Activated CD4-positive, alpha-beta T cell treated with anti-CD3 and anti-CD28 coated beads, Interleukin-2, amount 50 U/mL, for 24 hours (primary cell): ENCODE measurements around the gene YPEL1.
"Not testable (repeated sequence)": the region's sequence is repeated elsewhere in the genome, so short reads cannot be mapped to it uniquely, and the experiment has no call there.

Experiments used
- DNase-seq, 2 donors: peaks; one replicate each; pipeline ENCODE4 v3.0.0-alpha.2; 2020; ENCODE audit warnings: low read depth in 1 of 2, low spot score in 1 of 2

Gene YPEL1

GRCh38 chr22:21700822-21701221 is 34.8 kb downstream of the YPEL1 start:
- no peak for DNase-seq

- DNase-seq, result no peak
Observed at GRCh38 chr22:21699643-21700042, 36.0 kb downstream of the YPEL1 start.

- DNase-seq, result no peak
Observed at GRCh38 chr22:21698430-21699329, 36.9 kb downstream of the YPEL1 start.

GRCh38 chr22:21697880-21698279 is 37.7 kb downstream of the YPEL1 start:
- DNase-seq, result no peak

GRCh38 chr22:21697021-21697771 is 38.4 kb downstream of the YPEL1 start:
- no peak for DNase-seq

- DNase-seq, result no peak
Observed at GRCh38 chr22:21696115-21696514, 39.5 kb downstream of the YPEL1 start.

GRCh38 chr22:21695430-21696085 is 40.0 kb downstream of the YPEL1 start:
- no peak for DNase-seq

GRCh38 chr22:21694795-21695429 is 40.7 kb downstream of the YPEL1 start:
- DNase-seq, result no peak

- no peak for DNase-seq
Observed at GRCh38 chr22:21694394-21694793, 41.2 kb downstream of the YPEL1 start.

GRCh38 chr22:21693999-21694341 is 41.6 kb downstream of the YPEL1 start:
- no peak for DNase-seq

- no peak for DNase-seq
Observed at GRCh38 chr22:21693333-21693998, 42.1 kb downstream of the YPEL1 start.

- not testable (repeated sequence) for DNase-seq
Observed at GRCh38 chr22:21692856-21693255, 42.7 kb downstream of the YPEL1 start.

GRCh38 chr22:21691816-21692215 is 43.8 kb downstream of the YPEL1 start:
- DNase-seq, result no peak

- DNase-seq, result no peak
Observed at GRCh38 chr22:21690401-21690801, 45.2 kb downstream of the YPEL1 start.

- DNase-seq, result no peak
Observed at GRCh38 chr22:21688706-21689381, 46.8 kb downstream of the YPEL1 start.

- DNase-seq, result no peak
Observed at GRCh38 chr22:21688341-21688705, 47.3 kb downstream of the YPEL1 start.

- no peak for DNase-seq
Observed at GRCh38 chr22:21687685-21688259, 47.8 kb downstream of the YPEL1 start.

GRCh38 chr22:21686634-21687393 is 48.8 kb downstream of the YPEL1 start:
- DNase-seq, result no peak

GRCh38 chr22:21686193-21686608 is 49.4 kb downstream of the YPEL1 start:
- no peak for DNase-seq
